ENCODE measurements around the gene ACOXL. TPM values are rescaled to one million over a fixed set of nuclear protein-coding genes. Genes with fewer than 3 reads are reported as not detected.

Gene ACOXL
- total RNA-seq, 4 donors from 2014 or later, result 0.64 TPM; not detected in 3

- no peak for DNase-seq (ENCODE audit: low spot score in 2 of 2)
- no peak for TF ChIP-seq POLR2A (IDR thresholded peaks at IDR 0.05)
- Histone ChIP-seq H3K27ac (no peak overlapping the region), H3K4me3 (no peak overlapping the region), H3K9me3 (peaks cover 5% of the 10 kb centered on the region), H3K36me3 (no peaks in the 10 kb centered on the region), H3K27me3 (peaks cover 10% of the 10 kb centered on the region), H3K4me1 (no peaks in the 10 kb centered on the region)
- 85% methylated on average over 3 of the region's 3 CpGs for WGBS
Measured at GRCh38 chr2:110819711-110820110, 87.3 kb downstream of the ACOXL start.

DNA sequence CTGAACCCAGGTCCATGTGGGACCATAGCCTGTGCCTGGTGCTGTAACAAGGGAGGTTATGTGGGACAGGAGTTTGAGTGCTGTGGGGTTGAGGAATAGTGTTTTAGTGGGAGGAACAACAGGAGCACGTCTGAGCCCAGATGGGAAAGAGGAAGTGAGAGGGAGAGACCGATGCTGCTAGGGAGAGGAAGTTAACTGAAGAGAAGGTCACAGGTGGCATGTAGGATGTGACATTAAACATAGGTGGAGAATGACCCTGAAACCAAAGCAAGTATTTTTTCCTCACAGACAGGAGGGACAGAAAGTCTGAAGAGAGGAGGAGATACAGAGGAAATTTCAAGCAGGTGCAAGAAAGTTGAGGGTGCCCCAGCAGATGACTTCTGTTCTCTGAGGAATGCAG lies 87.8 kb downstream of the ACOXL start:
- Histone ChIP-seq H3K27me3 (peaks cover 10% of the 10 kb centered on the region), H3K4me3 (no peak overlapping the region), H3K9me3 (peaks cover 5% of the 10 kb centered on the region), H3K4me1 (no peaks in the 10 kb centered on the region), H3K36me3 (no peaks in the 10 kb centered on the region), H3K27ac (no peak overlapping the region)
- TF ChIP-seq CTCF (IDR thresholded peaks at IDR 0.05) (no peak), EP300 (IDR thresholded peaks at IDR 0.05) (no peak), POLR2A (IDR thresholded peaks at IDR 0.05) (no peak), POLR2AphosphoS5 (IDR thresholded peaks at IDR 0.05) (no peak)
- no peak for DNase-seq (ENCODE audit: low spot score in 2 of 2)
- 75% methylated on average over 2 of the region's 2 CpGs for WGBS

DNA sequence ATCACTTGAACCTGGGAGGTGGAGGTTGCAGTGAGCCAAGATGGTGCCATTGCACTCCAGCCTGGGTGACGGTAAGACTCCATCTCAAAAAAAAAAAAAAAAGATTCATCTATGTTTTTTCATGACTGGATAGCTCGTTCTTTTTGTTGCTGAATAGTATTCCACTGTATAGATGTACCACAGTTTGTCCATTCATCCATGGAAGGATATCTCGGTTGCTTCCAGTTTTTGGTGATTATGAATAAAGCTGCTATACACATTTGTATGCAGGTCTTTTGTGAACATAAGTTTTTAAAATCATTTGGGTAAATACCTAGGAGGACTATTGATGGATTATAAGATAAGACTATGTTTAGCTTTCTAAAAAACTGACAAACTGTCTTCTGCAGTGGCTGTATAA lies 90.8 kb downstream of the ACOXL start:
- H3K4me3 ChIP-seq, result no peak overlapping the region
- no peak for DNase-seq (ENCODE audit: low spot score in 2 of 2)
- no peaks in the 10 kb centered on the region for H3K36me3 ChIP-seq
- no peak overlapping the region for H3K27ac ChIP-seq
- H3K9me3 ChIP-seq, result peaks cover 5% of the 10 kb centered on the region
- 95% methylated on average over 3 of the region's 3 CpGs for WGBS
- H3K27me3 ChIP-seq, result peaks cover 11% of the 10 kb centered on the region
- no peaks in the 10 kb centered on the region for H3K4me1 ChIP-seq
- TF ChIP-seq CTCF (IDR thresholded peaks at IDR 0.05), result no peak
- no peak for TF ChIP-seq EP300 (IDR thresholded peaks at IDR 0.05)
- TF ChIP-seq POLR2A (IDR thresholded peaks at IDR 0.05), result no peak
- no peak for TF ChIP-seq POLR2AphosphoS5 (IDR thresholded peaks at IDR 0.05)

GRCh38 chr2:110827511-110827910 lies 95.1 kb downstream of the ACOXL start:
- TF ChIP-seq CTCF (IDR thresholded peaks at IDR 0.05) (no peak), POLR2A (IDR thresholded peaks at IDR 0.05) (no peak), POLR2AphosphoS5 (IDR thresholded peaks at IDR 0.05) (no peak), EP300 (IDR thresholded peaks at IDR 0.05) (no peak)
- no peaks in the 10 kb centered on the region for H3K4me1 ChIP-seq

DNA sequence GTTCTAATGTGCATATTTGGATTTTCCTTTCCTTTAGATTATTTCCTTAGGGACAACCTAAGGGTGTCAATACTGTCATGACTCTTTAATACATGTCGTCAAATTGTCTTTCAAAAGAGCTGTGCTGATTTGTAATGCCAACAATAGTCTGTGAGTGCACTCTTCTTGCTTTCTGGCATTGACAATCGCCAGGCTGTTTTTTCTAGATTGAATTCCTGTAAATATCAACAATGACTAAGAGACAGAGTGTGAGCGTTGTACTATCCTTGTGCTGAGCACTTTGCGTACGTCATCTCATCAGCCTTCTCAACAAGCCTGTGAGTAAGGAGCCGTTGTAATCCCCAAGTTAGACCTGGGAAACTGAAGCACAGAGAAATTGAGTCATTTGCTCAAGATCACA lies 96.0 kb downstream of the ACOXL start:
- Histone ChIP-seq H3K9me3 (peaks cover 3% of the 10 kb centered on the region), H3K27ac (no peak overlapping the region), H3K36me3 (no peaks in the 10 kb centered on the region), H3K4me1 (no peaks in the 10 kb centered on the region), H3K4me3 (no peak overlapping the region), H3K27me3 (peaks cover 15% of the 10 kb centered on the region)
- no peak for DNase-seq (ENCODE audit: low spot score in 2 of 2)
- 81% methylated on average over 6 of the region's 6 CpGs for WGBS
- TF ChIP-seq CTCF (IDR thresholded peaks at IDR 0.05) (no peak), EP300 (IDR thresholded peaks at IDR 0.05) (no peak), POLR2A (IDR thresholded peaks at IDR 0.05) (no peak), POLR2AphosphoS5 (IDR thresholded peaks at IDR 0.05) (no peak)

More at GRCh38 chr2:110827511-110827910, 95.1 kb downstream of the ACOXL start:
- Histone ChIP-seq H3K36me3 (no peaks in the 10 kb centered on the region), H3K9me3 (peaks cover 5% of the 10 kb centered on the region), H3K27ac (no peak overlapping the region), H3K27me3 (peaks cover 14% of the 10 kb centered on the region), H3K4me3 (no peak overlapping the region)
- no peak for DNase-seq (ENCODE audit: low spot score in 2 of 2)
